Sigmoid colon (tissue), 4 donors: ENCODE data around the gene RALB.

ENCODE experiments used
- EP300 ChIP-seq, 4 donors: sonication (generic); formaldehyde crosslinking; IDR thresholded peaks; one replicate each; pipeline ENCODE4 v1.6.1; 2017; ENCODE audit warnings: antibody characterized with exemption in 4 of 4
- POLR2A ChIP-seq, 2 donors: fragments of 450-650 bp; IDR thresholded peaks; one replicate each; pipeline ENCODE4 v1.6.1; 2016; ENCODE audit warnings: antibody characterized with exemption in 2 of 2, mild to moderate bottlenecking in 2 of 2, moderate library complexity in 2 of 2
- TF ChIP-seq, protein P1 (sequence below), 4 experiments: fragments of 450-650 bp in 3 of 4; fragments of 200-600 bp in 1 of 4; IDR thresholded peaks; one replicate each; pipeline ENCODE4 v1.5.1; 2016 to 2019; ENCODE audit warnings: antibody characterized with exemption in 4 of 4, mild to moderate bottlenecking in 3 of 4, moderate library complexity in 2 of 4

DNA sequence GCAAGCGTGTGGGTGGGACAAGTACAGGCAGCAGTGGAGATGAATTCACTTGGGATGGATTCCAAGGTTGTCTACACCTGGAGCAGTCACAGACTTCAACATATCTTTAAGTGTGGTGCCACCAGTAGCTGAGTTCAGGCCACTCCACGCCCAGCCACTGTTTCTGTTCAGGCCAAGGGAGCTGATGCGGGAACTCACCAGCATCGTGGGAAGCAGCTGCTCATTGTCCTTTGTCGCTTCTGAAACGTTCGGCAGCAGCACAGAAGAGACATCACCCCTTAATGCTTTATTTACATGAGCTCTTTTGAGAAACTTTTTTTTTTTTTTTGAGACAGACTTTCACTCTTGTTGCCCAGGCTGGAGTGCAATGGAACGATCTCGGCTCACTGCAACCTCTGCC lies 73.4 kb downstream of the RALB start:
- TF ChIP-seq, protein P1, sequence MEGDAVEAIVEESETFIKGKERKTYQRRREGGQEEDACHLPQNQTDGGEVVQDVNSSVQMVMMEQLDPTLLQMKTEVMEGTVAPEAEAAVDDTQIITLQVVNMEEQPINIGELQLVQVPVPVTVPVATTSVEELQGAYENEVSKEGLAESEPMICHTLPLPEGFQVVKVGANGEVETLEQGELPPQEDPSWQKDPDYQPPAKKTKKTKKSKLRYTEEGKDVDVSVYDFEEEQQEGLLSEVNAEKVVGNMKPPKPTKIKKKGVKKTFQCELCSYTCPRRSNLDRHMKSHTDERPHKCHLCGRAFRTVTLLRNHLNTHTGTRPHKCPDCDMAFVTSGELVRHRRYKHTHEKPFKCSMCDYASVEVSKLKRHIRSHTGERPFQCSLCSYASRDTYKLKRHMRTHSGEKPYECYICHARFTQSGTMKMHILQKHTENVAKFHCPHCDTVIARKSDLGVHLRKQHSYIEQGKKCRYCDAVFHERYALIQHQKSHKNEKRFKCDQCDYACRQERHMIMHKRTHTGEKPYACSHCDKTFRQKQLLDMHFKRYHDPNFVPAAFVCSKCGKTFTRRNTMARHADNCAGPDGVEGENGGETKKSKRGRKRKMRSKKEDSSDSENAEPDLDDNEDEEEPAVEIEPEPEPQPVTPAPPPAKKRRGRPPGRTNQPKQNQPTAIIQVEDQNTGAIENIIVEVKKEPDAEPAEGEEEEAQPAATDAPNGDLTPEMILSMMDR (IDR thresholded peaks at IDR 0.05), result no peak
- no peak for TF ChIP-seq EP300 (IDR thresholded peaks at IDR 0.05)
- TF ChIP-seq POLR2A (IDR thresholded peaks at IDR 0.05), result no peak
